ENCODE measurements around the gene IDH2. TPM values are rescaled to one million over a fixed set of nuclear protein-coding genes. Genes with fewer than 3 reads are reported as not detected.

The IDH2 gene
- polyA plus RNA-seq, 1 donor (not counting 4 experiments of a cell fraction or from before 2014, with no cell fraction given) = 27.9 TPM

DNA sequence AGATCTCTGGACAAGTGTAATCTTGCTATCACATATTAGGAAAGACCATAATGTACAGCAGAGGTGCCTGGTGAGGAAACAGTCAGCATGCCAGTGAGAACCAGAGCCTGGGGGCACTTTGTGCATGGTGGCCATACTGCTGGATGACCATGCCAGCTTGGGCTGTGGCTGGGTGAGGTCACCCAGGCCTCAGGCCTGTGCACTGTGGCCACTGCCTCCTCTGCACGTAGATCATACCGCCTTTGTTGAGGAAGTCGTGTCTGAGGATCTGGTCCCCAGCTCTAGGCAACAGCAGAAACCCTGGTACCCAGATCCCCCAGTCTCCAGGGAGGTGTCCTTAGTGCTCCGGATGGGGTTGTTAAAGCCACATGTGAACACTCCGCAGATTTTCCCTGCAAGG lies 62.3 kb downstream of the IDH2 start:
- H3K4me3 ChIP-seq (ENCODE audit: control insufficient read depth in 2 of 3, extremely low read depth in 1 of 3, insufficient read depth in 2 of 3, low read depth in 1 of 3, low read length in 3 of 3) = no peak overlapping the region
- no peak overlapping the region for H3K27ac ChIP-seq (ENCODE audit: control insufficient read depth, insufficient read depth, low read length)
- H3K4me2 ChIP-seq (ENCODE audit: control insufficient read depth, extremely low read depth, insufficient read depth, low read depth, low read length) = no peak overlapping the region
- DNase-seq (ENCODE audit: low read depth, low spot score) (no peak), FAIRE-seq (no peak)
- dilution Hi-C loops (cut with MboI; ENCODE audit: extremely low pct_ligation_motif_present, low sequenced_read_pairs) = no loop called here
- no peaks in the 10 kb centered on the region for H3K27me3 ChIP-seq (ENCODE audit: control insufficient read depth, extremely low read depth, insufficient read depth, low read length)
- H3K9ac ChIP-seq (ENCODE audit: control insufficient read depth, extremely low read depth, insufficient read depth, low read length) = no peak overlapping the region
- H2AFZ ChIP-seq (ENCODE audit: control insufficient read depth, low read length) = no peak overlapping the region
- H3K36me3 ChIP-seq (ENCODE audit: control insufficient read depth in 2 of 2, extremely low read depth in 1 of 2, insufficient read depth in 2 of 2, low read length in 2 of 2) = peaks cover 4 to 6% of the 10 kb centered on the region in 2 experiments
- no peaks in the 10 kb centered on the region for H3K9me3 ChIP-seq (ENCODE audit: control insufficient read depth, low read depth, low read length)
- H3K9me1 ChIP-seq (ENCODE audit: control insufficient read depth, extremely low read depth, insufficient read depth, low read length) = peaks cover 4% of the 10 kb centered on the region
- no peaks in the 10 kb centered on the region for H4K20me1 ChIP-seq (ENCODE audit: control insufficient read depth, extremely low read depth, insufficient read depth, low read length)
- TF ChIP-seq EZH2 (IDR thresholded peaks at IDR 0.05; ENCODE audit: low read length) = no peak
- TF ChIP-seq, protein P1, sequence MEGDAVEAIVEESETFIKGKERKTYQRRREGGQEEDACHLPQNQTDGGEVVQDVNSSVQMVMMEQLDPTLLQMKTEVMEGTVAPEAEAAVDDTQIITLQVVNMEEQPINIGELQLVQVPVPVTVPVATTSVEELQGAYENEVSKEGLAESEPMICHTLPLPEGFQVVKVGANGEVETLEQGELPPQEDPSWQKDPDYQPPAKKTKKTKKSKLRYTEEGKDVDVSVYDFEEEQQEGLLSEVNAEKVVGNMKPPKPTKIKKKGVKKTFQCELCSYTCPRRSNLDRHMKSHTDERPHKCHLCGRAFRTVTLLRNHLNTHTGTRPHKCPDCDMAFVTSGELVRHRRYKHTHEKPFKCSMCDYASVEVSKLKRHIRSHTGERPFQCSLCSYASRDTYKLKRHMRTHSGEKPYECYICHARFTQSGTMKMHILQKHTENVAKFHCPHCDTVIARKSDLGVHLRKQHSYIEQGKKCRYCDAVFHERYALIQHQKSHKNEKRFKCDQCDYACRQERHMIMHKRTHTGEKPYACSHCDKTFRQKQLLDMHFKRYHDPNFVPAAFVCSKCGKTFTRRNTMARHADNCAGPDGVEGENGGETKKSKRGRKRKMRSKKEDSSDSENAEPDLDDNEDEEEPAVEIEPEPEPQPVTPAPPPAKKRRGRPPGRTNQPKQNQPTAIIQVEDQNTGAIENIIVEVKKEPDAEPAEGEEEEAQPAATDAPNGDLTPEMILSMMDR (optimal IDR thresholded peaks at IDR 0.05 in 1 of 3, IDR thresholded peaks at IDR 0.05 in 1 of 3, conservative IDR thresholded peaks at IDR 0.05 in 1 of 3; ENCODE audit: extremely low read depth in 1 of 3, insufficient read depth in 2 of 3, low read length in 3 of 3) = no peak
- peaks cover 26% of the 10 kb centered on the region for H3K4me1 ChIP-seq (ENCODE audit: control insufficient read depth, extremely low read depth, insufficient read depth, low read length)
- H3K79me2 ChIP-seq (ENCODE audit: control insufficient read depth, insufficient read depth, low read length) = peaks cover 19% of the 10 kb centered on the region

DNA sequence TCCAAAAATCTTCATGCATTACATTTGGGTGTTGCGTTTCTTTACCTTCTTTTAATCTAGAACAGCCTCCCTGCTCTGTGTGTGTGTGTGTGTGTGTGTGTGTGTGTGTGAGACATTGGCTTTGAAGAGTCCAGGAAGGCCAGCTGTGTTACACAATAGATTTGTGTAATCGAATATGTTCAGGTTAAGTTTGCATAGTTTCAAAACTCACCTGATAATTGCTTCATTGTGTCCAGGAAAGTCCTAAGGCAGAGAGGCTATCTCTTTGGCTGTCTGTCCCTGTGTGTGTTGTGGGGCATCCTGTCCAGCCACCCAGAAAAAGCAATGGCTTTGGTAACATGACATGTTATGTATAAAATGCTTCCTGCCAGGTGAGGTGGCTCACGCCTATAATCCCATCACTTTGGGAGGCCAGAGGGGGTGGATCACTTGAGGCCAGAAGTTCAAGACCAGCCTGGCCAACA lies 63.6 kb downstream of the IDH2 start:
- Histone ChIP-seq H4K20me1 (ENCODE audit: control insufficient read depth, extremely low read depth, insufficient read depth, low read length) (no peaks in the 10 kb centered on the region), H3K36me3 (ENCODE audit: control insufficient read depth in 2 of 2, extremely low read depth in 1 of 2, insufficient read depth in 2 of 2, low read length in 2 of 2) (peaks cover 4 to 6% of the 10 kb centered on the region in 2 experiments), H2AFZ (ENCODE audit: control insufficient read depth, low read length) (no peak overlapping the region), H3K27ac (ENCODE audit: control insufficient read depth, insufficient read depth, low read length) (peak overlapping the region; percentile 10), H3K4me2 (ENCODE audit: control insufficient read depth, extremely low read depth, insufficient read depth, low read depth, low read length) (no peak overlapping the region), H3K9me1 (ENCODE audit: control insufficient read depth, extremely low read depth, insufficient read depth, low read length) (peaks cover 4% of the 10 kb centered on the region), H3K27me3 (ENCODE audit: control insufficient read depth, extremely low read depth, insufficient read depth, low read length) (no peaks in the 10 kb centered on the region), H3K79me2 (ENCODE audit: control insufficient read depth, insufficient read depth, low read length) (peaks cover 19% of the 10 kb centered on the region), H3K4me1 (ENCODE audit: control insufficient read depth, extremely low read depth, insufficient read depth, low read length) (peaks cover 38% of the 10 kb centered on the region), H3K9ac (ENCODE audit: control insufficient read depth, extremely low read depth, insufficient read depth, low read length) (no peak overlapping the region), H3K9me3 (ENCODE audit: control insufficient read depth, low read depth, low read length) (no peaks in the 10 kb centered on the region), H3K4me3 (ENCODE audit: control insufficient read depth in 2 of 3, extremely low read depth in 1 of 3, insufficient read depth in 2 of 3, low read depth in 1 of 3, low read length in 3 of 3) (no peak overlapping the region)
- DNase-seq (ENCODE audit: low read depth, low spot score) (no peak), FAIRE-seq (no peak)
- dilution Hi-C loops (cut with MboI; ENCODE audit: extremely low pct_ligation_motif_present, low sequenced_read_pairs) = no loop called here
- TF ChIP-seq EZH2 (IDR thresholded peaks at IDR 0.05; ENCODE audit: low read length) = no peak
- TF ChIP-seq, protein P1 (optimal IDR thresholded peaks at IDR 0.05 in 1 of 3, IDR thresholded peaks at IDR 0.05 in 1 of 3, conservative IDR thresholded peaks at IDR 0.05 in 1 of 3; ENCODE audit: extremely low read depth in 1 of 3, insufficient read depth in 2 of 3, low read length in 3 of 3) = no peak
